Peyer's patch (tissue), 4 donors: ENCODE measurements around the gene FGF2.

Experiments
- CTCF ChIP-seq, 6 experiments: fragments of 450-650 bp in 4 of 6; fragments of 200-600 bp in 2 of 6; sonication (generic) in 1 of 6; IDR thresholded peaks; one replicate each; pipeline ENCODE4 v1.5.1; 2017 to 2019; ENCODE audit warnings: antibody characterized with exemption in 6 of 6, mild to moderate bottlenecking in 3 of 6, moderate library complexity in 1 of 6
- POLR2A ChIP-seq, 2 donors: fragments of 450-650 bp; IDR thresholded peaks; one replicate each; pipeline ENCODE4 v1.5.1; 2017; ENCODE audit warnings: antibody characterized with exemption in 2 of 2, mild to moderate bottlenecking in 2 of 2, moderate library complexity in 2 of 2

- TF ChIP-seq POLR2A (IDR thresholded peaks at IDR 0.05): no peak
- TF ChIP-seq CTCF (IDR thresholded peaks at IDR 0.05): no peak
Measured at GRCh38 chr4:122819708-122820449, 6.8 kb upstream of the FGF2 start.
